Measurements from ENCODE around the gene HHEX.
"Not testable (repeated sequence)": the region's sequence is repeated elsewhere in the genome, so short reads cannot be mapped to it uniquely, and the experiment has no call there.

The HHEX gene

GRCh38 chr10:92740762-92741161, 51.0 kb downstream of the HHEX start:
- DNase-seq, result no peak

- DNase-seq, result not testable (repeated sequence)
Measured at GRCh38 chr10:92741741-92742140, 52.0 kb downstream of the HHEX start.

DNA sequence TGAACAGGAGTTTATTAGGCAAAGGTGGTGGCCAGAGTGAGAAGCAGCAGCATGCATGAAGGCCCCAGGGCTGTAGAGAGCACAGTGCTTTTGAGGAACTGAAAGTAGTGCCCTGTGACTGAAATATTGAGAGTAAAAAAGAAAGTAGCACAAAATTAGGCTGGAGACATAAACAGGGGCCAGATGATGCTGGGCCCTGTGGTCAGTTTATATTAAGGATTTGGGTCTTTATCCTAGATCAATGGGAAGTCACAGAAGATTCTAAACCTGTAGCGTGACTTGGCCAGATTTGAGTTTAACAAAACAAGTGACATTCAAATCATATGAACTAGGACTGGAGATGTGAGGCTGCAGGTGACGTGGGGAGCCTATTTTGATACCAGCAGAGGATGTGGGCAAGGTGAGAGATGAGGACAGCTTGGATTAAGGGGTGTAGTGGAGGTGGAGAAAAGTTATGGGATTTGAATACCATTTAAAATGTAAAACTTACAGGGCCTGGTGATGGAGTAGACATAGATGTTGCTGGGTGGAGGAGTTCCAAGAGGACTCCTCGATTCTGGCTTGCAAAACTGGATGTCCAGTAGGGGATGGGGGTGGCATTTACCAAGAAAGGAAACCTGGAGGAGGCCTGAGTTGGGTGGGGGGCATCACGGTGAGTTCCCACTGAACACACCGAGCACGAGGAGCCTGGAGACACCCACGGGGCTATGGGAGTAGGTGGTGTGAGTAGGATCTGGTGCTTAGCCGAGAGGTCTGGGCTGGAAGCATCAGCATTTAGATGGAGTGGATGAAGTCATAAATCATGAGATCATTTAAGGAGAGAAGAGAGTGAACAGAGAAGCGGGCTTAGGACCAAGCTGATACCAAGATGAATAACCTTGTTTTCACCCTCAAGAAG, 52.8 kb downstream of the HHEX start:
- DNase-seq, result no peak

Measured in stimulated activated naive CD4-positive, alpha-beta T cell treated with Interleukin-2 at 50 U/mL for 16 hours (primary cell).